Measurements from ENCODE around the gene VIT.

- TF ChIP-seq CTCF (IDR thresholded peaks at IDR 0.05; ENCODE audit: insufficient read depth, low read length, poor library complexity, severe bottlenecking) (no peak), EZH2phosphoT487 (conservative IDR thresholded peaks at IDR 0.05; ENCODE audit: low read length) (no peak)
Observed at GRCh38 chr2:36698993-36699392, 2.5 kb downstream of the VIT start.

Measured in SU-DHL-6 (cell line).